GM12878 (cell line): ENCODE results near the gene EBI3. TPM values are rescaled to one million over a fixed set of nuclear protein-coding genes. Genes with fewer than 3 reads are reported as not detected.

ENCODE experiments used
- ATAC-seq: fragments of 200-7000 bp; cut with Tn5 transposase; 3 replicates; pipeline ENCODE4 v1.9.1; 2020; ENCODE audit warnings: mild to moderate bottlenecking, moderate library complexity
- BruUV-seq: library from RNA; stranded (reverse); fragments of 400-500 nt; replicated peaks from 2 replicates; lab custom pipeline; 2021; lab: Mats Ljungman, UMichigan
- CTCF ChIA-PET: fragments of 300-600 bp; sonication (Branson Sonifier 250); formaldehyde crosslinking; extraction: SDS; loops from one replicate; lab custom pipeline; 2021; ENCODE audit warnings: inconsistent platforms; lab: Yijun Ruan, JAX
- POLR2A ChIA-PET: fragments of 350-600 bp; formaldehyde crosslinking; extraction: SDS; loops from one replicate; lab custom pipeline; 2021; ENCODE audit warnings: inconsistent platforms; lab: Charles Lee
- RAD21 ChIA-PET: fragments of 300-600 bp; sonication (Branson Sonifier 250); formaldehyde crosslinking; loops from one replicate; lab custom pipeline; 2023; ENCODE audit warnings: antibody characterized with exemption; ENCODE audit not compliant: unreplicated experiment; lab: Charles Lee
- SMC1A ChIA-PET: fragments of 300-600 bp; sonication (Branson Sonifier 250); formaldehyde crosslinking; loops from one replicate; lab custom pipeline; 2023; ENCODE audit not compliant: unreplicated experiment, uncharacterized antibody; lab: Charles Lee
- DNase-seq: peaks from one replicate; pipeline ENCODE4 v3.0.0-alpha.2; 2011; ENCODE audit warnings: low read depth, low spot score
- FAIRE-seq: peaks from 3 replicates; lab custom pipeline; 2011; peaks lifted over from hg19 to GRCh38; lab: Jason Lieb, UNC
- H2AFZ ChIP-seq: 2 replicates; pipeline ENCODE4 v1.6.0; 2011; ENCODE audit warnings: low read depth, low read length, control low read depth; ENCODE audit not compliant: control insufficient read depth
- H3K27ac ChIP-seq: 2 replicates; pipeline ENCODE4 v1.5.1; 2011; ENCODE audit warnings: control low read depth; ENCODE audit not compliant: control insufficient read depth, insufficient read depth
- H3K27me3 ChIP-seq, 2 experiments: replicated peaks in 1 of 2; 2 replicates each; pipeline versions ENCODE4 v1.6.0 to v1.6.1; 2011; ENCODE audit warnings: low read length in 1 of 2; ENCODE audit not compliant: control insufficient read depth in 2 of 2, insufficient read depth in 2 of 2
- H3K36me3 ChIP-seq, 2 experiments: 2 replicates each; pipeline ENCODE4 v1.5.1; 2011; ENCODE audit warnings: low read length in 1 of 2; ENCODE audit not compliant: control insufficient read depth in 2 of 2, insufficient read depth in 2 of 2
- H3K4me1 ChIP-seq: 2 replicates; pipeline ENCODE4 v1.6.1; 2011; ENCODE audit warnings: mild to moderate bottlenecking, low read length, moderate library complexity, mixed read lengths; ENCODE audit not compliant: control insufficient read depth, insufficient read depth
- H3K4me2 ChIP-seq: 2 replicates; pipeline ENCODE4 v1.6.0; 2011; ENCODE audit warnings: control low read depth; ENCODE audit not compliant: control insufficient read depth, insufficient read depth
- H3K4me3 ChIP-seq: fragments of 200-600 bp; sonication (generic); 2 replicates; pipeline ENCODE4 v1.5.1; 2016
- H3K79me2 ChIP-seq: 2 replicates; pipeline ENCODE4 v1.6.0; 2011; ENCODE audit warnings: low read length; ENCODE audit not compliant: control insufficient read depth, insufficient read depth
- H3K9ac ChIP-seq: 2 replicates; pipeline ENCODE4 v1.8.0; 2011; ENCODE audit warnings: low read length, control low read depth, mixed read lengths; ENCODE audit not compliant: control insufficient read depth, insufficient read depth
- H3K9me3 ChIP-seq: replicated peaks from 3 replicates; pipeline ENCODE4 v1.5.1; 2011; ENCODE audit warnings: mild to moderate bottlenecking, low read length; ENCODE audit not compliant: control insufficient read depth, insufficient read depth
- H4K20me1 ChIP-seq: 2 replicates; pipeline ENCODE4 v1.6.0; 2011; ENCODE audit not compliant: control insufficient read depth, insufficient read depth
- CBX5 ChIP-seq: sonication (generic); IDR thresholded peaks from 2 replicates; pipeline ENCODE4 v1.6.1; 2016; ENCODE audit warnings: low read depth, moderate library complexity, mild to moderate bottlenecking, inconsistent platforms
- CREB1 ChIP-seq: IDR thresholded peaks from 2 replicates; pipeline ENCODE4 v1.6.1; 2012; ENCODE audit warnings: low read depth, mild to moderate bottlenecking, inconsistent platforms
- FOXK2 ChIP-seq: fragments of 450-650 bp; IDR thresholded peaks from 2 replicates; pipeline ENCODE4 v1.6.1; 2017; ENCODE audit warnings: mild to moderate bottlenecking, moderate library complexity
- NFIC ChIP-seq: IDR thresholded peaks from 2 replicates; pipeline ENCODE4 v1.6.1; 2012; ENCODE audit warnings: low read depth, mild to moderate bottlenecking, inconsistent platforms, low read length, moderate library complexity
- SMARCA5 ChIP-seq: fragments of 450-650 bp; IDR thresholded peaks from 2 replicates; pipeline ENCODE4 v1.6.1; 2017; ENCODE audit warnings: mild to moderate bottlenecking
- WGBS: methylation state at CpG from one replicate; pipeline ENCODE4 v1.1.6; 2016; ENCODE audit warnings: low lambda C conversion rate; ENCODE audit not compliant: insufficient replicate concordance, insufficient coverage; ENCODE audit errors: missing lambda C conversion rate; 5-methylcytosine and 5-hydroxymethylcytosine counted together
- in situ Hi-C: fragments of 300-500 bp; cut with MboI; formaldehyde crosslinking; loops from 9 replicates; pipeline ENCODE4 v1.14.3; 2018; ENCODE audit warnings: mixed read lengths
- intact Hi-C: fragments of 100-400 bp; cut with micrococcal nuclease; formaldehyde crosslinking; loops from one replicate; pipeline ENCODE4 v1.14.2; 2022; ENCODE audit not compliant: unreplicated experiment
- polyA plus RNA-seq, 11 experiments: library from polyadenylated mRNA; depleted of rRNA in 4 of 11; unstranded in 6 of 11; stranded (reverse) in 5 of 11; fragments of >200 nt; fragmentation: Nextera tagmentation in 4 of 11; fragmentation: Illumina TruSeq in 1 of 11; extraction: Ambion mirVana in 4 of 11; extraction: Trizol in 1 of 11; gene quantifications; 1 replicate in 1 of 11; 2 replicates in 10 of 11; pipeline versions ENCODE4 v1.2.1 to v1.2.3, GENCODE V29; 2011 to 2016; ENCODE audit warnings: inconsistent platforms in 2 of 11, missing spikeins in 2 of 11, low read depth in 1 of 11
- total RNA-seq, 4 experiments: library from RNA; depleted of rRNA in 3 of 4; stranded (reverse); fragments of >200 nt in 3 of 4; fragmentation: Illumina TruSeq in 1 of 4; extraction: Trizol in 1 of 4; gene quantifications; 2 replicates each; pipeline versions ENCODE4 v1.2.1 to v1.2.3, GENCODE V29; 2013 to 2021
- TF ChIP-seq, protein P1 (sequence below): fragments of 450-650 bp; IDR thresholded peaks from 2 replicates; pipeline ENCODE4 v1.6.1; 2018; ENCODE audit warnings: borderline replicate concordance, mild to moderate bottlenecking; ENCODE audit not compliant: partially characterized antibody
- TF ChIP-seq, protein P2 (sequence below): IDR thresholded peaks from 2 replicates; pipeline ENCODE4 v1.6.1; 2011; ENCODE audit warnings: mild to moderate bottlenecking, low read depth, low read length, moderate library complexity; ENCODE audit not compliant: insufficient replicate concordance
- TF ChIP-seq, protein P3 (sequence below): fragments of 450-650 bp; IDR thresholded peaks from 2 replicates; pipeline ENCODE4 v1.6.1; 2014; ENCODE audit warnings: mild to moderate bottlenecking
- TF ChIP-seq, protein P4 (sequence below): IDR thresholded peaks from 2 replicates; pipeline ENCODE4 v1.6.1; 2012; ENCODE audit warnings: improper control_type of control experiment, low read depth, low read length; ENCODE audit not compliant: insufficient replicate concordance

Gene EBI3
- total and polyA plus RNA-seq, 10 of the 15 experiments (the other 5 are each of a cell fraction or from before 2014, with no cell fraction given), result 22.0 to 288 (median 186) TPM

DNA sequence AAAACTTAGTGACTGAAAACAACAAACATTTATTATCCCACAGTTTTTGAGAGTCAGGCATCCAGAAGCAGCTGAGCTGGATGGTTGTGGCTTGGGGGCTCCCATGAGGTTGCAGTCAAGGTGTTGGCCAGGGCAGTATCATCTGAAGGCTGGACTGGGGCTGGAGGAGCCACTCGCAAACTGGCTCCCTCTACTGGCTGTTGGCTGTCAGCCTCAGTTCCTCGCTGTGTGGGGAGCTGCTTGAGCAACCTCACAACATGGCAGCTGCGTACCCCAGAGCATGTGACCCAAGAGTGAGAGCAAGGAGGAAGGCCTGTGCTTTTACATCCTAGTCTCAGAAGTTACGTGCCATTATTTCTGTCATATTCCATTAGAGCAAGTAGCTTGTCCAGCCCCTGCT, 27.2 kb downstream of the EBI3 start (continued):
- TF ChIP-seq CBX5 (peak; percentile 75; the same call in 1 of the 2 replicates), CREB1 (no peak), FOXK2 (no peak), SMARCA5 (no peak)
- TF ChIP-seq, protein P1, sequence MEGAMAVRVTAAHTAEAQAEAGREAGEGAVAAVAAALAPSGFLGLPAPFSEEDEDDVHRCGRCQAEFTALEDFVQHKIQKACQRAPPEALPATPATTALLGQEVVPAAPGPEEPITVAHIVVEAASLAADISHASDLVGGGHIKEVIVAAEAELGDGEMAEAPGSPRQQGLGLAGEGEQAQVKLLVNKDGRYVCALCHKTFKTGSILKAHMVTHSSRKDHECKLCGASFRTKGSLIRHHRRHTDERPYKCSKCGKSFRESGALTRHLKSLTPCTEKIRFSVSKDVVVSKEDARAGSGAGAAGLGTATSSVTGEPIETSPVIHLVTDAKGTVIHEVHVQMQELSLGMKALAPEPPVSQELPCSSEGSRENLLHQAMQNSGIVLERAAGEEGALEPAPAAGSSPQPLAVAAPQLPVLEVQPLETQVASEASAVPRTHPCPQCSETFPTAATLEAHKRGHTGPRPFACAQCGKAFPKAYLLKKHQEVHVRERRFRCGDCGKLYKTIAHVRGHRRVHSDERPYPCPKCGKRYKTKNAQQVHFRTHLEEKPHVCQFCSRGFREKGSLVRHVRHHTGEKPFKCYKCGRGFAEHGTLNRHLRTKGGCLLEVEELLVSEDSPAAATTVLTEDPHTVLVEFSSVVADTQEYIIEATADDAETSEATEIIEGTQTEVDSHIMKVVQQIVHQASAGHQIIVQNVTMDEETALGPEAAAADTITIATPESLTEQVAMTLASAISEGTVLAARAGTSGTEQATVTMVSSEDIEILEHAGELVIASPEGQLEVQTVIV, result no peak
- TF ChIP-seq, all 136 proteins: peak for 3

- SMC1A ChIA-PET, result interaction anchor here (0.7 kb wide), 1 partner anchor 90 kb away, joined by 3 read pairs; no protein-coding TSS in a partner anchor
- no peaks in the 10 kb centered on the region for H3K4me1 ChIP-seq
- H3K36me3 ChIP-seq, result peaks cover 15 to 34% of the 10 kb centered on the region in 2 experiments
- POLR2A ChIA-PET, result no interaction called here
- H3K79me2 ChIP-seq, result no peaks in the 10 kb centered on the region
- DNase-seq (no peak), FAIRE-seq (no peak), ATAC-seq (no peak)
- RAD21 ChIA-PET, result no interaction called here
- no peak overlapping the region for H2AFZ ChIP-seq
- in situ Hi-C loops, result no loop called here
- peaks cover 5% of the 10 kb centered on the region; the same call in 1 of the 3 replicates for H3K9me3 ChIP-seq
- no peaks in the 10 kb centered on the region for H4K20me1 ChIP-seq
- H3K27ac ChIP-seq, result no peak overlapping the region
- intact Hi-C loops, result no loop called here
- H3K9ac ChIP-seq, result no peak overlapping the region
- H3K27me3 ChIP-seq, result no peaks in the 10 kb centered on the region
- CTCF ChIA-PET, result interaction anchor here (0.6 to 1.4 kb wide), 3 partner anchors 10 to 227 kb away, joined by 3 to 4 read pairs (median 4); no protein-coding TSS in a partner anchor
- 81% methylated on average over 6 of the region's 6 CpGs for WGBS
- no TSS peak for BruUV-seq
- H3K4me3 ChIP-seq, result no peak overlapping the region
- no peak overlapping the region for H3K4me2 ChIP-seq
- TF ChIP-seq NFIC, result no peak
- TF ChIP-seq, protein P2, sequence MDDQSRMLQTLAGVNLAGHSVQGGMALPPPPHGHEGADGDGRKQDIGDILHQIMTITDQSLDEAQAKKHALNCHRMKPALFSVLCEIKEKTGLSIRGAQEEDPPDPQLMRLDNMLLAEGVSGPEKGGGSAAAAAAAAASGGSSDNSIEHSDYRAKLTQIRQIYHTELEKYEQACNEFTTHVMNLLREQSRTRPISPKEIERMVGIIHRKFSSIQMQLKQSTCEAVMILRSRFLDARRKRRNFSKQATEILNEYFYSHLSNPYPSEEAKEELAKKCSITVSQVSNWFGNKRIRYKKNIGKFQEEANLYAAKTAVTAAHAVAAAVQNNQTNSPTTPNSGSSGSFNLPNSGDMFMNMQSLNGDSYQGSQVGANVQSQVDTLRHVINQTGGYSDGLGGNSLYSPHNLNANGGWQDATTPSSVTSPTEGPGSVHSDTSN, result no peak
- TF ChIP-seq, protein P3, sequence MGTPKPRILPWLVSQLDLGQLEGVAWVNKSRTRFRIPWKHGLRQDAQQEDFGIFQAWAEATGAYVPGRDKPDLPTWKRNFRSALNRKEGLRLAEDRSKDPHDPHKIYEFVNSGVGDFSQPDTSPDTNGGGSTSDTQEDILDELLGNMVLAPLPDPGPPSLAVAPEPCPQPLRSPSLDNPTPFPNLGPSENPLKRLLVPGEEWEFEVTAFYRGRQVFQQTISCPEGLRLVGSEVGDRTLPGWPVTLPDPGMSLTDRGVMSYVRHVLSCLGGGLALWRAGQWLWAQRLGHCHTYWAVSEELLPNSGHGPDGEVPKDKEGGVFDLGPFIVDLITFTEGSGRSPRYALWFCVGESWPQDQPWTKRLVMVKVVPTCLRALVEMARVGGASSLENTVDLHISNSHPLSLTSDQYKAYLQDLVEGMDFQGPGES, result no peak
- TF ChIP-seq, protein P4, sequence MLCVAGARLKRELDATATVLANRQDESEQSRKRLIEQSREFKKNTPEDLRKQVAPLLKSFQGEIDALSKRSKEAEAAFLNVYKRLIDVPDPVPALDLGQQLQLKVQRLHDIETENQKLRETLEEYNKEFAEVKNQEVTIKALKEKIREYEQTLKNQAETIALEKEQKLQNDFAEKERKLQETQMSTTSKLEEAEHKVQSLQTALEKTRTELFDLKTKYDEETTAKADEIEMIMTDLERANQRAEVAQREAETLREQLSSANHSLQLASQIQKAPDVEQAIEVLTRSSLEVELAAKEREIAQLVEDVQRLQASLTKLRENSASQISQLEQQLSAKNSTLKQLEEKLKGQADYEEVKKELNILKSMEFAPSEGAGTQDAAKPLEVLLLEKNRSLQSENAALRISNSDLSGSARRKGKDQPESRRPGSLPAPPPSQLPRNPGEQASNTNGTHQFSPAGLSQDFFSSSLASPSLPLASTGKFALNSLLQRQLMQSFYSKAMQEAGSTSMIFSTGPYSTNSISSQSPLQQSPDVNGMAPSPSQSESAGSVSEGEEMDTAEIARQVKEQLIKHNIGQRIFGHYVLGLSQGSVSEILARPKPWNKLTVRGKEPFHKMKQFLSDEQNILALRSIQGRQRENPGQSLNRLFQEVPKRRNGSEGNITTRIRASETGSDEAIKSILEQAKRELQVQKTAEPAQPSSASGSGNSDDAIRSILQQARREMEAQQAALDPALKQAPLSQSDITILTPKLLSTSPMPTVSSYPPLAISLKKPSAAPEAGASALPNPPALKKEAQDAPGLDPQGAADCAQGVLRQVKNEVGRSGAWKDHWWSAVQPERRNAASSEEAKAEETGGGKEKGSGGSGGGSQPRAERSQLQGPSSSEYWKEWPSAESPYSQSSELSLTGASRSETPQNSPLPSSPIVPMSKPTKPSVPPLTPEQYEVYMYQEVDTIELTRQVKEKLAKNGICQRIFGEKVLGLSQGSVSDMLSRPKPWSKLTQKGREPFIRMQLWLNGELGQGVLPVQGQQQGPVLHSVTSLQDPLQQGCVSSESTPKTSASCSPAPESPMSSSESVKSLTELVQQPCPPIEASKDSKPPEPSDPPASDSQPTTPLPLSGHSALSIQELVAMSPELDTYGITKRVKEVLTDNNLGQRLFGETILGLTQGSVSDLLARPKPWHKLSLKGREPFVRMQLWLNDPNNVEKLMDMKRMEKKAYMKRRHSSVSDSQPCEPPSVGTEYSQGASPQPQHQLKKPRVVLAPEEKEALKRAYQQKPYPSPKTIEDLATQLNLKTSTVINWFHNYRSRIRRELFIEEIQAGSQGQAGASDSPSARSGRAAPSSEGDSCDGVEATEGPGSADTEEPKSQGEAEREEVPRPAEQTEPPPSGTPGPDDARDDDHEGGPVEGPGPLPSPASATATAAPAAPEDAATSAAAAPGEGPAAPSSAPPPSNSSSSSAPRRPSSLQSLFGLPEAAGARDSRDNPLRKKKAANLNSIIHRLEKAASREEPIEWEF, result no peak
Measured at GRCh38 chr19:4257025-4257424, 27.7 kb downstream of the EBI3 start.
